ENCODE measurements around the gene LINGO4.
"Not testable (repeated sequence)": the region's sequence is repeated elsewhere in the genome, so short reads cannot be mapped to it uniquely, and the experiment has no call there.

- not testable (repeated sequence) for TF ChIP-seq CTCF (tag by site-specific recombination; IDR thresholded peaks at IDR 0.05); ZNF121 (tag by site-specific recombination; IDR thresholded peaks at IDR 0.05); KLF16 (tag by site-specific recombination; IDR thresholded peaks at IDR 0.05); MZF1 (tag by site-specific recombination; IDR thresholded peaks at IDR 0.05; ENCODE audit: borderline replicate concordance)
Observed at GRCh38 chr1:151769270-151769669, 35.9 kb downstream of the LINGO4 start.

All from HEK293 (cell line).